GM03348 (cell line): ENCODE data around the gene PTGR1.
"Not testable (repeated sequence)": the region's sequence is repeated elsewhere in the genome, so short reads cannot be mapped to it uniquely, and the experiment has no call there.

Experiments
- DNase-seq: peaks from one replicate; pipeline ENCODE4 v3.0.0; 2012; ENCODE audit warnings: low spot score

Gene PTGR1

DNA sequence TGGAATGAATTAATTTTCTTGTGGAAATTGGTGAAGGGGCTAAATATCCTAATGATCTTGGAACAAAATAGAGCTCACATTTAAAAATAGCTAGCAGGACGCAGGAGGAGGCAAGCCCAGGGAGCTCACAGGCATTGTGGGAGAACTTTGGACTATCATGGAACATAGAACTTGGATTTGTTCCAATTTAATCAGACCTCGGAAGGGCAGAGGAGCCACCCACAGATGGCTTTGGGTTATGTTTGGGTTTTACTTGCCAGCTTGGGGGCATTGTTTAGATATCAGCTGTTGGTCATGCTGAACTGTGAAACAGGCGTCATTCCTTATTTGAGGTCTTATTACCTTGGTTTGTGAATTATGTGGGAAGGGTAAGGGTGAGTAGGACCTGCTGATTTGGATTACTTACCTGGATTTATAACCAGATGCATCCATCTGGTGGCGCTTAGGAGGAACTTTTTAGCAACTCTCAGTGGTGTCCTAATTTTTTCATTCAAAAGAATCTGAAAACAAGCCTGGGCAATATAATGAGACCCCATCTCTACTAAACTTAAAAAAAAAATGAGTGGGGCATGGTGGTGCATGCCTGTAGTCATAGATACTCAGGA, 14.1 kb upstream of the PTGR1 start:
- DNase-seq: no peak

DNA sequence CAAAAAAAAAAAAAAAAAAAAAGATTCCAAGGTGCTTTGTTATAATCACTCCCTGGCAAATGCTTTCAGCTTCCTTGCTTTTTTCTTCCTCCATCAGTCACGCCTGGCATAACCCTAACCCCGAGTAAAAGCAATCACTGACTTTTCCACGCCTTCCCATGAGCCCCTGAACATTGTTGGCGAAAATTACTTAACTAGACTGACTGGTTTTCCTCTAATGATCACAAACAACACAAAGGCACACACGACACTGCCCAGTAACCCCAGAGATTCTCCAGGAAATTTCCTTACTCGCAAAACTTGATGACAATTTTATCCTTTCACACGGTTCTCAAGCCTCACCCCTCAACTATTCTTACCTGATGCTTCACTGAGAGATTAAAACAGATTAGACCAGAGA, 11.4 kb upstream of the PTGR1 start:
- DNase-seq: no peak

DNA sequence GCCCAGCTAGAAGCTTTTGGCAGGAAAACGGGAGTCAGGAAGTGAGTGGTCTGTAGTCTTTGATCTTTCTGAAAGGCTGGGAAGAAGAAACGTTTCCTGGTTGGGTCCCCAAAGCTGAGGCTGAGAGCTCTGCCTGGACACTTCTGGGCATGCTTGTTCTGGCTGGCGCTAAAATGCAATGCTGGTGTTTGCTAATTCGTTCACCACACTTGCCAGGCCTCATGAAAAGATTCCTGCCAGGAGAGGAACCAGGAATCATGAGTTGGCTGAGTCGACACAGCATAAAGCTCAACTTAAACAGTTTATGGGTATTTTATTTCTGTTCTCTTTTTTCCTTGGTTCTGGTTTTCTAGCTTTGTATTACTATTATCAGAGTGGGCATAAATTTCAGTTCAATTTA, 10.7 kb upstream of the PTGR1 start:
- DNase-seq: no peak

DNA sequence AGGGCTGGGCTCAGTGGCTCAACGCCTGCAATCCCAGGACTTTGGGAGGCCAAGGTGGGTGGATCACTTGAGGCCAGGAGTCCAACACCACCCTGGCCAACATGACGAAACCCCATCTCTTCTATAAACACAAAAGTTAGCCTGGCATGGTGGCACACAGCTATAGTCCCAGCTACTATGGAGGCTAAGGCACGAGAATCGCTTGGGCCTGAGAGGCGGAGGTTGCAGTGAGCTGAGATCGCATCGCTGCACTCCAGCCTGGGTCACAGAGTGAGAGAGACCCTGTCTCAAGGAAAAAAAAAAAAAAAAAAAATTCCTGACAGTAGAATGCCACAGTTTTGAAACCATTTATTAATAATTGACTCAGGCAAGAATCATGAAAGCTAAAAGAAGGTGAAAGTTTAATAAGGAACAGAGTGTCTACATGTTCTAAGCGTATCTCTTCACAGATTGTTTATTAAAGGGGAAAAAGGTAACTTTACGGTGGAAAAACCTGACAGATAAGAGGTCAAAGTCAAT, 5.7 kb upstream of the PTGR1 start:
- DNase-seq: no peak

DNA sequence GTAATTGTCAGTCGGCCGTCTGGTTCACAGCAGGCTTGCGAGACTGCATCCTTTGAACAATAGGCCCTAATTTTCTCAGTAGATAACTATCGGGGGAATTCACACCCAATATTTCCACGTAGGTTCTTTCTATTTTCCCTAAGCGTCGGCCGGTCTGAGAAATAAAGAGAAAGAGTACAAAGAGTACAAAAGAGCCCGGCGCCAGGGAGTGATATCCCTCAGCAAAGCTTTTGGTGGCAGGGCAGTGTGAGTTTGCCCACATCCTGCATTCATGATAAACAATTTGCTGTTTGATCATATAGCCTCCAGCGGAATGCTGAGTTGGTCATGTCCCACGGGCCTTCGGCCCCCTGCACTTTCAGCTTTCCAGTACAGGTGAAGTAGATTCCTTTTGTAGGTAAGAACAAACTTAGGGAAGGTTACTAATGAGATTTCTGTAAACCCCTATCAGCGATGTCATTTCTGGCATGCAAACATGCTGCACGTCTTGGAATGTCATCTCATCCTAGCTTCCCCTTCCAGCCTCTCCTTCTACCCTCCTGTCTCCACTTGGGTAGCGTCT, 4.7 kb upstream of the PTGR1 start:
- no peak for DNase-seq

DNA sequence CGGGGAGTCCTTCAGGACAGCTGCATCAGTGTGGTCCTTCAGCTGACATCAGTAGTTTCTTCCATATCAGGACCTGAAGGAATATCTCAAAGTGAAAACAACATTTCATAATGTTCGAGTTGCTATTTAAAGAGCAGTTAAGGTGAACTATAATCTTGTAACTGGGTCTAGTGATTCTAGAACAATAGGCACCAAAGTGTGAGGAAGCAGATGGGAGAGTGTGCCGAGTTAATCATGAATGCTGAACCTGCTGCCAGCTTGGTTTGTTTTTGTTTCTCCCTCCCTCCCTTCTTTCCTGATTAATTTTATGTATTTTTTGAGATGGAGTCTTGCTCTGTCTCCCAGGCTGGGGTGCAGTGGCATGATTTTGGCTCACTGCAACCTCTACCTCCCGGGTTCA, 3.6 kb upstream of the PTGR1 start:
- DNase-seq: no peak

DNA sequence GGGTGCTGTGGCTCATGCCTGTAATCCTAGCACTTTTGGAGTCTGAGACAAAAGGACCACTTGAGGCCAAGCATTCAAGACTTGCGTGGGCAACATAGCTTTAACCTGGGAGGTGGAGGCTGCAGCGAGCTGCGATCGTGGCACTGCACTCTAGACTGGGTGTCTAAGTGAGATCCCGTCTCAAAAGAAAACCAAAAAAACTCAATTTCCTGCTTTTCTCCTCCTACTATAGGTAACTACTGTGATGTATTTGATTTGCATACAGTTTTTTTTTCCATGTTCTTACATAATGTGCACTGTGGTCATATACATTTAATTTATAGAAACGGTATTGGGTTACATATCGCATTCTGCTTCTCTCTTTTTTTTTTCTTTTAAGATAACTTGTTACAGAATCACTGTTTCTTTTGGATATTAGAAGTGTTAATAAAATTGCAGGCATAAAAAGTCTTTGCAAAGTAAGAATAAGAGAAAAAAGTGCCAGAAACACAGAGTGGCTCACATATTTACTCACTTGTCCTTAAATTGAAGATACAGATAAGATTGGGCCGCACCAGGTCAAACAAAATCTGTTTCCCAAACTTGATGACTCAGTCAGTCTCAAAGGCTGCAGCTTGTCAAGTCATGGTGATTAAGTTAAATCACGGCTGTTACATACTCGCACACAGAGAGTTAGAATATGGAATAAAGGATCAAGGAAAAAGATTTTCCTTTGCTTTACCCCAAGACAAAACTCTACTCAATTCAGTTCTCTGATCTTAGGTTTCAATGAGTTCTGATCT, 2.0 kb upstream of the PTGR1 start:
- peak; percentile 11 for DNase-seq

DNA sequence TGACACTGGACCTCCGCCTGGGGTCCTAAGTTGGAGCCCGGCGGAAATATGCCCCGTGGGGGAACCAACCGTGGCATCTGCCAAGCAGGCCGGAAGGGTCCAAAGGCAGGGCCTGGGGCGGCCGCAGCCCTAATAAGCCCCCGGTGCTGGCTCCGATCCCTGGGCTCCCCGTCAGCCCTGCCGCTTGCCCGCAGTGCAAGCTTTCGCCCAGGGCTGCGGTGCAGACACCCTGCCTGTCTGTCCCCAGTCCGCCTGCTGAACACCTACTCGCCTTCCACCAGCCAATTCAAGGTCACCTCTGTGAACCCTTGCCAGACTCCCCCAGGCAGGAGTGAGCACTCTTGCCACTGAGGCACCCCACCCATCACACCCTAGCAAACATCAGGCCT, 502 bp upstream of the PTGR1 start:
- DNase-seq: no peak

DNA sequence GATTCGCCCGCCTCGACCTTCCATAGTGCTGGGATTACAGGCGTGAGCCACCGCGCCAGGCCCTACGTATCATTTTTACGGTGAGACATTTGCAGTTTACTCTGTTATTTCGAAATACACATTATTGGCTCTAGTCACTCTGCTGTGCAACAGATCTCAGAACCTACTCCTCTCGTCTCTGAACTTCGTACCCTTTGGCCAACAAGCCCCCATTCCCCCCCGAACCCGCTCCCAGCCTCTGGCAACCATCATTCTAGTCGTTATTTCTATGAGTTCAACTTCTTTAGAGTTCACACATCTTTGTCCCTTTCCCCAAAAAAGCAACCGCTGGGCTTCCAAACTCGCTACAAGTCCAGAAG, 735 bp downstream of the PTGR1 start:
- DNase-seq: peak; percentile 46

DNA sequence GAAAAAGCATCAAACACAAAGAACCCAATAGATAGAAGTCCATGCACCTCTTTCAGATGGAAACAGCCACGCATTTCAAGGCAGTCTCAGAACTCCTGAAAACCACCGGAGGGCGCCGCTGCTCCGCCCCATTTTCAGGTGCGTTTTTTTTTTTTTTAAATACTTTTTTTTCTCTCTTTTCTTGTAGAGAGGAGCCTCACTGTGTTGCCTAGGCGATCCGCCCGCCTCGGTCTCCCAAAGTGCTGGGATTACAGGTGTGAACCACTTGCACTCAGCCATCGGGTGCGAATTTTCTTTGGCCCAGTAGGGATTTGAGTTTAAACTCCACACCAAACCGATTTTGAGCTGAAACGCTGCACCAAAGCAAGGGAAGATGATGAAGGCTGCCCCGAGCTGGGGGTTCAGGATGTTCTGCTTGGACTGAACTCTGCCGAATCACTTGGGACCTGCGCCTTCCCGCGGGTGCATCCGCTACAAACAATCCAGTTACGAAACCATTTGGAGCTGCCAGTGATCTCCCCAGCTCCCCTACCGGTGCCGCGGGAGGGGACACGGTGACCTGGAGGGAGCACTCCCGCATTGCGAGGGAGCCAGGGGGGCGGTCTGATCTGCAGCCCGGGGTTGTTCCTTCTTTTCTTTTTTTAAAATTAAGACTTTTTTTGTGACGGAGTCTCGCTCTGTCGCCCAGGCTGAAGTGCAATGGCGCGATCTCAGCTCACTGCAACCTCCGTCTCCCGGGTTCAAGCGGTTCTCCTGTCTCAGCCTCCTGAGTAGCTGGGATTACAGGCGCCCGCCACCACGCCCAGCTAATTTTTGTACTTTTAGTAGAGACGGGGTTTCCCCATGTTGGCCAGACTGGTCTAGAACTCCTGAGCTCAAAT, 1.4 kb downstream of the PTGR1 start:
- DNase-seq: peak; percentile 71

DNA sequence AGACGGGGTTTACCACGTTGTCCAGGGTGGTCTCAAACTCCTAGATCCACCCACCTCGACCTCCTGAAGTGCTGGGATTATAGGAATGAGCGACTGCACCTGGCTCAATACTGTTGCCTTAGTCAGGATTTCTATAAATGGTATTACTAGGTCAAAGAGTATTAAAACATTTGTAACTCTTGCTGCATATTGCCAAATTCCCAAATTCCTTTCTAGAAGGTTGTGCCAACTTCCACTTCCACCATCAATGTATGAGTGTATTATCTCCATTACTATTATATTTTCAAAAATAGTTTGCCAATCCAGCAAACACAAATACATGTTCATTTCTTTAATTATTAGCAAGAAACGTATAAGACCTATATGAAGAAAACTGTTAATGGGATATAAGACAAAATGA, 10.6 kb downstream of the PTGR1 start:
- peak; percentile 13 for DNase-seq

DNA sequence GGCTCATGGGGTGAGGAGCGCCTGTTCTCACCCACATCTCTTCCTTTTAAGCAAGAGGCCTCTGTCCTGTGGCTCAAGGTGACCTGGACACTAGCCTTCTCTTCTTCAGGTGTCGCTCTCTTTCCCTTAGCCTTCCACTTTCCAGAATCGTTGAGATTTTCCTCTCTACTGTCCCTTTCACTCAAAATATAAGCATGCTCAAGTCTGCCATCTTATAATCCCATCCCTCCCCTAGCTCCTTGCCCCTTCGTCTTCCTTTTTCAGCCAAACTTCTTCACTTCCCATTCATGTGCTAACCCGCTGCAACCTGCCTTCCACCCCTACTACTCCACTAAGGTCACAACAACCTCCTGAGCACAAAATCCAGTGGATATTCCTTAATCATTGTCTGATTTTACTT, 13.1 kb downstream of the PTGR1 start:
- DNase-seq: no peak

DNA sequence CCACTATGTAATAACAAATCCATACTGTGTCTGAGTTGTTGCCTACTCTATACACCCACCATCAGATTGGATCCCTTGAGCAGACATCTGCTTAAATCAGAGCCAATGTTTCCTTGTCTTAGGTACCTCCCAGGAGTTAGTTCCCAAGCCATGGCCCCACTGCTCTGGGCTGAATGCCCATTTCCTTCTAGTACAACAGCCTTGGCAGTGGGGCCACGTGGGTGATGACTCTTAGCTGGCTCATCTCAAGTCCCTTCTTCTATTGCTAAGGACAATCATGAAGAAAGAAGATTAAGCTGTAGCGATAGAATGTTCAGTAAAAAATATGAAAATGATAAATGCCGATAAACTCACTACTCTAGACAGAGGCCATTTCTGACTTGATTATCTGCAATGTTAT, 16.6 kb downstream of the PTGR1 start:
- DNase-seq: no peak

DNA sequence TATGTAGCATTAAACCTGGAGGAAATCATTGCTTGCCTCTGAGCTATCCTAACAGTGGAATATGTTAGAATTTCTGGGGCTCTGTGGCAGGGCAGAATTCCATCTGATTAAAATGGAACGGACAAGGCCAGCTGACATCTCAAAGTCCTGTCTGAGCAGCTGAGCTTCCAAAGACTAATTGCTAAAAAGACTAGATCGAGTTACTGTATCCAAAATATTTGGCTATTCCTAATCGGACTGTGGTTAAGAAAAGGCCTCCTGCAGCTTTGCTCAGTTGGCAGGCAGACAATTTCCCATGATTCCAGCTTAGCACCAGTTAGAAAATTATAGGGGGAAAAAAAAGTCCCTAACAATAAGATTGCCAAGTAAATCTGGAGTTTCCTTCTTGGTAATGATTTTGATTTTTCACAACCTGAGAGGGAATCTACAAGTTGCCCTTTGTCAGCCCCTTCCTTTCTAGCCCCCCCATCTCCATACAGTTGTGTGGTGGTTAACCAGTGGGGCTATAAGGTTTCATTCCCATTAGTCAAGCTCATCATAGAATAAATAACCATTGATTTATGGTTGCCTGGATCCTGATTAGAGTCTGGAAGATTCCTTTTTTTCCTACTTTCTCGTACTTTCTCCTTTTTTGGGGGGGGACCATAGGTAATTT, 26.4 kb downstream of the PTGR1 start:
- peak; percentile 44 for DNase-seq

DNA sequence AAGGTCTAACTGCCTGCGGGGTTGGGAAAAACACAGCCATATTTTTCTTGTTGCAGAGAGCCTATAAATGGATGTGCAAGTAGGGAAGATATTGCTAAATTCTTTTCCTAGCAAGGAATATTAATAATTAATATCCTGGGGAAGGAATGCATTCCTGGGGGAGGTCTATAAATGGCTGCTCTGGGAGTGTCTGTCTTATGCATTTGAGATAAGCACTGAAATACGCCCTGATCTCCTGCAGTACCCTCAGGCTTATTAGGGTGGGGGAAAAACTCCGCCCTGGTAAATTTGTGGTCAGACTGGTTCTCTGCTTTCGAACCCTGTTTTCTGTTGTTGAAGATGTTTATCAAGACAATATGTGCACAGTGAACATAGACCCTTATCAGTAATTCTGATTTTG, 31.3 kb downstream of the PTGR1 start:
- not testable (repeated sequence) for DNase-seq

DNA sequence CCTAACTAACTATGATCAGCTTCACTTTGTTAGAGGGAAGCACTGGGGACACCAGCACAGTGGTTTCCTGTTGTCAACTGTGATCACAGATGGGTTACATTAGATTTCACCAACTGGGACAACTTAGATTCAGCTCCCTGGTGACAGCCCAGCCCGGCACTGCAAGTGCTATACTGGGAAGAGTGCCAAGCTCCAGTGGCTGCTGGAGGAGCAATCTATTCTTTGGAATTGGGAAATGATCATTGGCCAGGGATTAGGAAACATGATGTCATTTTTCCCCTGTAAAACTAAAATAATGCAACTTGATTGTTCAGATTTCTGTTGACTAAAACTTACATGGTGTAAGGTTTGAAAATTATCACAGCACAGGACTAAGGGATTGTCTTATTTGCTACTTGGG, 33.2 kb downstream of the PTGR1 start:
- DNase-seq: no peak

DNA sequence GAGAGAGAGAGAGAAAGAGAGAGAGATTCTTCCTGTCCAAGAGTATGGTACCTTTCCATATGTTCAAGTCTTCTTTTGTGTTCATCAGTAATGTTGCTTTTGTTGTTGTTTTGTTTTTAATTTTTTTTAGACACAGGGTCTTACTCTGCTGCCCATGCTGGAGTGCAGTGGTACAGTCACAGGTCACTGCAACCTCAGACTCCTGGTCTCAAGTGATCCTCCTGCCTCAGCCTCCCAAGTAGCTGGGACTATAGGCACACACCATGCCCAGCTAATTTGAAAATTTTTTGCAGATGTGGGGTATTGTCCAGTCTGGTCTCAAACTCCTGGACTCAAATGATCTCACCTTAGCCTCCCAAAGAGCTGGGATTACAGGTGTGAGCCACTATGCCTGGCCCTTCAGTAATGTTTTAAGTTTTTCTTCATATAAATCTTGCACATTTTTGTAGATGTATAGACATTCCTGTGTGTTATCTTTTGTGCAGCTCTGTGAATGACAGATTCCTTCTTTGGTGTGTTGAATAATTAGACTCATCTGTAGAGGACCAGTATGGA, 38.2 kb downstream of the PTGR1 start:
- DNase-seq: no peak

DNA sequence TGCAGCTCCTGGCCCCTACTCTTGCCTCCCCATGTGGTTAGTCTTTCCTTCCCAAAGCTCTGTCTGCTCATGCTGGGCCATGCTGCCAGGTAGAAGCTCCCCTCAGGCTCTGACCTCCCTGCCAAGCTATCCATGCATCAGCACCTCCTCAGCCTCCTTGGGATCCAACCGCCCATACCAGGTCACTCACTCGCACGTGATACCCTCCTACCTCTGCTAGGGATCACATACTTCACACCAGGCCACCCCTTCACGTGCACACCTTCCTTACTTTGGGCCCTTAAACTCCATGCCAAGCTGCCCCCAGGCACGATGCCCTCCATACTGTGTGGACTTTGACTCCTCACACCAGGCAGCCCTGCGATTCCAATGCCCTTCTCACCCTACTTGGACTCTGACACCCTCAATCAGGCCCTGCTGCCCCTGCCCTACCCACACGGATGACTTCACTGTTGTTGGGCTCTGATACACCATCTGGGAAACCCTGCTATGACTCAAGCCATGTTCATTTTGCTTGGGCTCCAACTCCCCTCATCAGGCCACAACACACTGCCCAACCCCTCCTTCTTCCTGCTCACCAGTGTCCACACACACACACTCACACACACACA, 40.3 kb downstream of the PTGR1 start:
- peak; percentile 16 for DNase-seq

DNA sequence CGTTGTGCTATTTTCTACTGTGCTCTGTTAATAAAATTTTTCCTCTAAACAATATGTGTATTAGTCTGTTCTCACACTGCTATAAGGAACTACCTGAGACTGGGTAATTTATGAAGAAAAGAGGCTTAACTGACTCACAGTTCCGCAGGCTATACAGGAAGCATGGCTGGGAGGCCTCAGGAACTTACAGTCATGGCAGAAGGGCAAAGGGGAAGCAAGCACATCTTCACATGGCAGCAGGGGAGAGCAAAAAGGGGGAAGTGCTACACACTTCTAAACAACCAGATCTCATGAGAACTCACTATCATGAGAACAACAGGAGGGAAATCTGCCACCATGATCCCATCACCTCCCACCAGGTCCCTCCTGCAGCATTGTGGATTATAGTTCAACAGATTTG, 44.0 kb downstream of the PTGR1 start:
- not testable (repeated sequence) for DNase-seq

DNA sequence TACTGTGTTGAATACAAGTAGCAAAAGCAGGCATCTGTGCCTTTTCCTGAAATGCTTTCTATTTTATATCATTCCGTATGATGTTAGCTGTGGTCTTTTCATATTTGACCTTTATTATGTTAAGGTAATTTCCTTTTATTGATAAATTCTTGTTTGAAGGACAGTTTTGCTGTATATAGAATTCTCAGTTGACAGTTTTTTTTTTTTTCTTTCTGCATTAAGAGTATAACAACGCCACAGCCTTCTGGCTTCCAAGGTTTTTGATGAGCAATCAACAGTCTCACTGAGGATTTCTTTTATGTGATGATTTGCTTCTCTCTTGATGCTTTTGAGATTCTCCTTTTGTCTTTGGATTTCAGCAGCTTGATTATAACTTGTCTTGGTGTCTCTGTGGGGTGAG, 50.8 kb downstream of the PTGR1 start:
- DNase-seq: no peak
